ENCODE results near the gene NRN1.
"Not testable (repeated sequence)": the region's sequence is repeated elsewhere in the genome, so short reads cannot be mapped to it uniquely, and the experiment has no call there.

Gene NRN1, protein sequence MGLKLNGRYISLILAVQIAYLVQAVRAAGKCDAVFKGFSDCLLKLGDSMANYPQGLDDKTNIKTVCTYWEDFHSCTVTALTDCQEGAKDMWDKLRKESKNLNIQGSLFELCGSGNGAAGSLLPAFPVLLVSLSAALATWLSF

GRCh38 chr6:6006428-6007365 lies at the start of gene NRN1:
Gene NRN1 (minus strand): TSS chr6:6006925. CDS start chr6:6006749, 176 bp downstream.
- no peak for TF ChIP-seq POLR2A (IDR thresholded peaks at IDR 0.05; ENCODE audit: low read depth, low read length)
- DNase-seq (ENCODE audit: insufficient read length, low spot score) (no peak), FAIRE-seq (no peak)

GRCh38 chr6:6052216-6052615 lies 45.5 kb upstream of the NRN1 start:
- TF ChIP-seq POLR2A (IDR thresholded peaks at IDR 0.05; ENCODE audit: low read depth, low read length) = no peak
- DNase-seq (ENCODE audit: insufficient read length, low spot score) (no peak), FAIRE-seq (no peak)

DNA sequence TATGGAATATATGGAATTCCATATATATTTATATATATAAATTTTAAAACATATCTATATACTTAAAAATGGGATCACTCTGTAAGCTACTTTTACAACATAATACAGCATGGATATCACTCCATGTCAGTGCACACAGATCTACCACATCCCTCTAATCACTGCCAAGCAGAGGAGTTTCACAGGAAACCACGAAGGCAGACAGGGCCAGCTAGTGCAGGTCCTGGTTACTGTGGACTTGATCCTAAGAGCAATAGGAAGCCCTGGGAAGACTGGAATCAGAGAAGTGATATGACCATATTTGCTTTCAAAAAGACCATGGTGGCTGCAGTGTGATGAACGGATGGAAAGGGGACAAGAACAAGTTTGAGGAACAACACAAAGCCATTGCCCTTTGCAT lies 40.0 kb upstream of the NRN1 start:
- DNase-seq (ENCODE audit: insufficient read length, low spot score) (no peak), FAIRE-seq (no peak)
- no peak for TF ChIP-seq POLR2A (IDR thresholded peaks at IDR 0.05; ENCODE audit: low read depth, low read length)

DNA sequence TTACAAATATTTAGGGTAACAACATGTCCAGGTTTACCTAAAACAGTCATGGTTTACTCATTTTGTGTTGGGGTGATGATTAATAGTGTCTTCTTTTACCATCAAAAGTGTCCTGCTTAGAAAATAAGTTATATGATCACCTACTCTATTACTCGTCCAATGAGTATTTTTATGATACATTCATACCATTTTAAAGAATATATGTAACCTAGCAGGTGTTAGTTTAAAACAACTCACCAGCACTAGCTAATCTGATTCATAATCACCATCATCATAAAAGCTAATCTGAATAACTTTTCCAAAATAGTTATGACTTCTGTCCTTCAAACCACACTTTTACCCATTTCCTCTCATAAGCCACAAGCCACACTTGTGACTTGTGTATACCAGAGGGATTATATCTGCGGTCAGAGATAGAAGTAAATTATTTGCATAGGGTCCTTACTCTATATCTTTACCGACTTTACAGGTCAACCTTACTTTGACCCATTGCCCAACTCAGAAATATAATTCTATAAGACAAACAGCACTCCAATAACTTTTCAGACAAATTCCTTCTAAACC lies 33.3 kb upstream of the NRN1 start:
- FAIRE-seq (no peak), DNase-seq (ENCODE audit: insufficient read length, low spot score) (no peak)
- TF ChIP-seq POLR2A (IDR thresholded peaks at IDR 0.05; ENCODE audit: low read depth, low read length) = no peak

GRCh38 chr6:6037179-6037578 lies 30.5 kb upstream of the NRN1 start:
- DNase-seq (ENCODE audit: insufficient read length, low spot score) = no peak
- no peak for TF ChIP-seq POLR2A (IDR thresholded peaks at IDR 0.05; ENCODE audit: low read depth, low read length)
- no peak for FAIRE-seq

GRCh38 chr6:6033858-6034257 lies 27.1 kb upstream of the NRN1 start:
- DNase-seq (ENCODE audit: insufficient read length, low spot score) (no peak), FAIRE-seq (no peak)
- TF ChIP-seq POLR2A (IDR thresholded peaks at IDR 0.05; ENCODE audit: low read depth, low read length) = no peak

DNA sequence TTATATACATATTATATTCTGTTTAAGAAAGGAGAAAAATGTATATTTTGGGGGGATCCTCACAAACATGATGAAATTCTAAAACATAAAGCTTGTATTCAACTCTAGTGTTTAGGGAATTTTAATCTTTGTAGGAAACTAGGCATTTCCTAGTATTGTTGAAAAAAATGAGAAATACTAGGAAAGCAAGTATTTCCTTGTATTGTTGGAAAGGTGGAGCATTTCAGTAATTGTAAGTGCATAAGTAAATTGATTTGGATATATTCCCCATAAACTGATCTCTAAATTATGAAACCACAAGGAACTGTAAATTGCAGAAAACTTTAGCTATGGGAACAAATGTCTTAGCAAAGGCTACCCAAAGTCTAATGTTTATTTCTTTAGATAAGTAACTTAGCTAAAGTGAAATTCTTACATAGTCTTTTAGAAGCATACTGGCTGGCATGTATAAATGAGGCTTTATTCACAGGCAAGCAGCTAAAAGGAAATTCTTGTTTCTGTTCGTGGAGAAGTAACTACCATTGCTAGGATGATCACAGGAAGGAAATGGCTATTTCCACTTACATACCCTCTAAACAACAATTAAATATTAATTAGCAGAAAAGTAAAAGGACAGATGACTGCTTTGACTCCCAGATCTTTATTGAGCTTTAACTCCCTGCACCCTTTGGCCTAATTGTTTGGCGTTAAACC lies 19.9 kb upstream of the NRN1 start:
- FAIRE-seq = no peak
- no peak for TF ChIP-seq POLR2A (IDR thresholded peaks at IDR 0.05; ENCODE audit: low read depth, low read length)
- DNase-seq (ENCODE audit: insufficient read length, low spot score) = no peak

GRCh38 chr6:6025736-6026135 lies 19.0 kb upstream of the NRN1 start:
- TF ChIP-seq POLR2A (IDR thresholded peaks at IDR 0.05; ENCODE audit: low read depth, low read length) = no peak
- DNase-seq (ENCODE audit: insufficient read length, low spot score) (no peak), FAIRE-seq (no peak)

GRCh38 chr6:6024220-6024619 lies 17.5 kb upstream of the NRN1 start:
- DNase-seq (ENCODE audit: insufficient read length, low spot score) = no peak
- no peak for TF ChIP-seq POLR2A (IDR thresholded peaks at IDR 0.05; ENCODE audit: low read depth, low read length)
- FAIRE-seq = no peak

- DNase-seq (ENCODE audit: insufficient read length, low spot score); FAIRE-seq: not testable (repeated sequence)
These were observed 16.1 kb upstream of the NRN1 start for GRCh38 chr6:6022841-6023240.

DNA sequence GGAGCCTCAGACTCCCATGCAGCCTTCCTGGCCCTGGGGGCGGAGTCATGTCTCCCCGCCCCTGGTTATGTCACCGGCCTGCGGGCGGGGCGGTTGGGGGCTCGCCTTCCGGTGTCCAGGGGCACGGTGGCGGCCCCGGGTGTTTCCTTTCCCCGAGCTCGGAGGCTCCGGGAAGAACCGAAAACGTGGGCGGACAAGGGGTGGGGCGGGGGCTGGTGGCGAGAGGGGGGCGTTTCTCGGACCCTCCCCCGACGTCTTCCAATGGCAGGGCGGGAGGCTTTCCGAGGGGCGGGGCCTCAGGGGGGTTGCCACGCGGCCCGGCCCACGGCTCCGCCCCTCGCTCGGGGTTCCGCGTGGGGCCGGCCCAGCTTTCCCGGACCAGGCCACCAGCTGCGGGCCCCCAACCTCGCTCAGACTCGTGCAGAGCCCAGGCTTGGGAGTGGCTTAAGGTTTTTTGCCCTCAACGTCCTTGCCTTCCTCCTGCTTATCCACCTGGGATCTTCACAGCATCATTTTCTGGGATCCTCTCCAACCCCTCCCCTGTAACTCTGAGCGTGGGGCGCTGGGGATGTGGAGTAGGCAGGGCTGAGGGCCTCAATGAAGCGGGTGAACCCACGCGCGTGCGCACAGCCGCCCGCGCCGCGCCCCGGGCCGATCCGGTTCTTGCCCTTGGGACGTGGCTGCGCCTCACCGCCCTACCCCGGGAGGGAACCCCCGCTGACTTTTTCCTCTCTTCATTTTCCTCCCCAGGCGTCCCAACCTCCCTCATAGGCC lies 2.1 kb upstream of the NRN1 start:
- no peak for TF ChIP-seq POLR2A (IDR thresholded peaks at IDR 0.05; ENCODE audit: low read depth, low read length)
- DNase-seq (ENCODE audit: insufficient read length, low spot score) (peak; percentile 88), FAIRE-seq (no peak)

DNA sequence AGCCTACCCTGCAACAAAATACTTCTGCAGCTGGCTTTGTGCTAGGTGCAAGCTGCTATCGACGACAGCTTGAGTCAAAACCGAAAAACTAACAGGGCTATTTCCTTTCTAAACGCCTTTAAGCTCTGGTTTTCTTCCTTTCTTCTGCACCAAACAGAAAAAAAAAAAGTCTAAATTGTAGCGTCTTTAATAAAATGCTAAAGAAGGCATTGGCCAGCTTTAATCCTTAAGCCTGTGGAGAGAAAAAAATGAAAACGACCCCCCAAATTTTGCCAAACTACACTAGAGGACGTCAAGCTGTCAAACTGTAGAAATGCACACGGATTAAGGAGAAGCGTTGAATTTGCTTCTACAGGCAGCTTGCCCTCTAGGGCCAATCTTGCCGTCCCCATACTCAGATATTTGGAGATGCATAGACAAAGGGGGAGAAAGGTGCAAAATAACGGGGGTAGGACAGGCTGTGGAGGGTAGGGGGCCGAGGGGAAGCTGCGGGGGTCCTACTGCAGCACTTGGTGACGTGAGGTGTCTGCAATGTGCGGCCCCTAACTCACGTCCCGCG lies 1.4 kb upstream of the NRN1 start:
- DNase-seq (ENCODE audit: insufficient read length, low spot score) = no peak
- no peak for TF ChIP-seq POLR2A (IDR thresholded peaks at IDR 0.05; ENCODE audit: low read depth, low read length)
- FAIRE-seq = no peak

- FAIRE-seq = no peak
- no peak for DNase-seq (ENCODE audit: insufficient read length, low spot score)
- TF ChIP-seq POLR2A (IDR thresholded peaks at IDR 0.05; ENCODE audit: low read depth, low read length) = no peak
These were observed 802 bp upstream of the NRN1 start for GRCh38 chr6:6007366-6008088.

All from H54 (cell line).